M059J (cell line): ENCODE data around the gene PTPN13. TPM values are rescaled to one million over a fixed set of nuclear protein-coding genes. Genes with fewer than 3 reads are reported as not detected.

Experiments used
- DNase-seq: peaks from one replicate; pipeline ENCODE4 v3.0.0-alpha.2; 2012; ENCODE audit warnings: low read depth
- total RNA-seq: library from RNA; depleted of rRNA; stranded (reverse); fragments of >200 nt; shearing (Covaris generic); gene quantifications from 2 replicates; pipeline ENCODE4 v1.2.3, GENCODE V29; 2014; rRNA removed

Gene PTPN13
- total RNA-seq, result 10.3 and 12.3 TPM in 2 replicates

GRCh38 chr4:86593688-86594558 lies at the start of gene PTPN13:
PTPN13 (plus strand) TSS chr4:86594315; CDS start chr4:86635257, 40,942 bp downstream.
- DNase-seq, result peak; percentile 98

- no peak for DNase-seq
Measured at GRCh38 chr4:86547140-86547539, 47.0 kb upstream of the PTPN13 start.

- peak; percentile 51 for DNase-seq
Measured at GRCh38 chr4:86549163-86549788, 44.8 kb upstream of the PTPN13 start.

GRCh38 chr4:86551387-86551786 lies 42.7 kb upstream of the PTPN13 start:
- DNase-seq, result no peak

- peak; percentile 12 for DNase-seq
Measured at GRCh38 chr4:86554646-86555045, 39.5 kb upstream of the PTPN13 start.

- DNase-seq, result peak; percentile 40
Measured at GRCh38 chr4:86556791-86557415, 37.2 kb upstream of the PTPN13 start.

- no peak for DNase-seq
Measured at GRCh38 chr4:86557526-86557925, 36.6 kb upstream of the PTPN13 start.

GRCh38 chr4:86558258-86558657 lies 35.9 kb upstream of the PTPN13 start:
- no peak for DNase-seq

GRCh38 chr4:86558797-86559196 lies 35.3 kb upstream of the PTPN13 start:
- peak; percentile 18 for DNase-seq

- DNase-seq, result no peak
Measured at GRCh38 chr4:86560447-86560846, 33.7 kb upstream of the PTPN13 start.

- no peak for DNase-seq
Measured at GRCh38 chr4:86561256-86561655, 32.9 kb upstream of the PTPN13 start.

GRCh38 chr4:86563416-86563815 lies 30.7 kb upstream of the PTPN13 start:
- no peak for DNase-seq

GRCh38 chr4:86564795-86565194 lies 29.3 kb upstream of the PTPN13 start:
- no peak for DNase-seq

- no peak for DNase-seq
Measured at GRCh38 chr4:86565651-86566050, 28.5 kb upstream of the PTPN13 start.

GRCh38 chr4:86569103-86569870 lies 24.8 kb upstream of the PTPN13 start:
- DNase-seq, result no peak

- DNase-seq, result no peak
Measured at GRCh38 chr4:86579941-86580340, 14.2 kb upstream of the PTPN13 start.

GRCh38 chr4:86582410-86582809 lies 11.7 kb upstream of the PTPN13 start:
- peak; percentile 22 for DNase-seq

GRCh38 chr4:86586160-86586572 lies 7.9 kb upstream of the PTPN13 start:
- DNase-seq, result no peak

- DNase-seq, result no peak
Measured at GRCh38 chr4:86586626-86587380, 7.3 kb upstream of the PTPN13 start.

GRCh38 chr4:86587381-86588140 lies 6.6 kb upstream of the PTPN13 start:
- DNase-seq, result no peak
